GM18909 (cell line): ENCODE measurements around the gene GRID2.
"Not testable (repeated sequence)": the region's sequence is repeated elsewhere in the genome, so short reads cannot be mapped to it uniquely, and the experiment has no call there.

Source experiments
- ATAC-seq: cut with Tn5 transposase; IDR thresholded peaks from one replicate; pipeline ENCODE4 v1.9.1; 2021; ENCODE audit warnings: mild to moderate bottlenecking; ENCODE audit not compliant: unreplicated experiment, poor library complexity

The GRID2 gene

DNA sequence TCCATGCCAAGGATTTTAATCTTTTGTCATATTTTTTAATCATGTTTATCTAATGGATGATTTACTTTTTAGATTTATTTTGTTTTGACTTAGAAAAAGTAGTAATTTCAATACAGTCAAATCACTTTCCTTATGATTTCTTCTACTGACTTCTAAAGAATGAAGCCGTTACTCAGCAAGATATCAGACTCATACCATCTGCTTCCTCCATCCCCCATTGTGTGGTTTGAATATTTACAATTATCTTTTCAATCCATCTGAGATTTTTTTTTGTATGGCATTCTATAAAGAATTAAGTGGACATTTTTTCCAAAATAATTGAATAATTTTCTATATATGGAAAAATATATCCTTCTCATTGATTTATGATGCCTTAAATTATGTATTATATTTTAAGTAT is 959.4 kb downstream of the GRID2 start:
- no peak for ATAC-seq

- ATAC-seq: no peak
Observed at GRCh38 chr4:93267747-93268146, 964.0 kb downstream of the GRID2 start.

GRCh38 chr4:93285346-93285745 is 981.6 kb downstream of the GRID2 start:
- no peak for ATAC-seq

- no peak for ATAC-seq
Observed at GRCh38 chr4:93289241-93289640, 985.5 kb downstream of the GRID2 start.

GRCh38 chr4:93289831-93290230 is 986.1 kb downstream of the GRID2 start:
- ATAC-seq: no peak

- peak; percentile 61 for ATAC-seq
Observed at GRCh38 chr4:93299118-93299517, 995.4 kb downstream of the GRID2 start.

- ATAC-seq: not testable (repeated sequence)
Observed at GRCh38 chr4:93300780-93301555, 997.2 kb downstream of the GRID2 start.

DNA sequence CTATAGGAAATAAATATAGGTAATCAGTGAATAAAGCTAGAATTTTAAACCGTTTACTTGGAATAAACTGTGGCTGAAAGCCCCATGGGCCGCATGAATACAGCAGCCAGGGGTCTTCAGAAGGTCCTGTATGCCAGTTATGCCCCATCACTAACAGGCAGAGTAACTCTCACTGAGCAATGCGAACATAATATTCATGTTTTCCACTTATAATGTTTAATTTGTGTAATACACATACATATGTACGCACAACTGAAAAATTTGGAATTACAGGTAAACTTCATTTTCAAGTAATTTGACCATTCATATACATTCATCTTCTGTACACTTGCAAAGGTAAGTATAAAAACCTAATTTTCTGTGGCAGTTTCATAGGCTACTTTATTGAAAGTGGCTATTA is 998.5 kb downstream of the GRID2 start:
- no peak for ATAC-seq

DNA sequence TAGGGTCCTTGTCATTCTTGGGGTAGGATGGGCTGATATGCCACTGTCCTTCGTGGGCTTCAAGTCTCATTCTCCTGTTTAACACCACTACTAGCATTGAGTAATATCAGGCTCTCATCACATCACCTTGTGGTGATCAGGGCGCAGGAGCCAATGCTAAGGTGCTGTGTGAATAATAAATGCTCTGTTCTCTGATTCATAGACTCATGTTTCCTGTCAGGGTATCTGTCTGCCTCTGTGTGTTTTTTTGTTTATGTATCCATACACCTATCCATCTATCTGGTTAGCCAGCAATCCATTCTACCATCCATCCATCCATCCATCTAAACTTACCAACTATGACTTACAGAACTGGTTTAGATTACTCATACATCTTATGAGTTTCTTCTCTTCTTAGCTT is 999.7 kb downstream of the GRID2 start:
- ATAC-seq: no peak

DNA sequence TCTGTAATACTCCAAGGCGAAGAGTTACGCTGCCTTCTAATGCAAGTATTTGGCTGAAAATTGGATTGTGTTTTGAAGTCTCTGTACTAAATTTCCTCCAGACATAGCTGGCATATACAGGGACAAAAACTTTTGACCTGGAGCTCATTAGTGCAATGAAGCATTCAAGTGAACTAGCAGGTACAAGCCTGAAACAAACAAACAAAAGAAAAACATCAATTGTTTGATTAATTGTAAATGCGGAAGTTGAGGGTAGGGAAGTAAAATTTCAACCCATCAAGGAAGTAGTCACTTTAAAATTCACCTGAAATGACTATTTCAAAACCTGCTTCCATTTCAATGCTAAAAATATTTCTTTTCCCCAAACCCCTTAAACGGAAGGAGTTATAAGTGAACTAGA is 1008.5 kb downstream of the GRID2 start:
- ATAC-seq: no peak

DNA sequence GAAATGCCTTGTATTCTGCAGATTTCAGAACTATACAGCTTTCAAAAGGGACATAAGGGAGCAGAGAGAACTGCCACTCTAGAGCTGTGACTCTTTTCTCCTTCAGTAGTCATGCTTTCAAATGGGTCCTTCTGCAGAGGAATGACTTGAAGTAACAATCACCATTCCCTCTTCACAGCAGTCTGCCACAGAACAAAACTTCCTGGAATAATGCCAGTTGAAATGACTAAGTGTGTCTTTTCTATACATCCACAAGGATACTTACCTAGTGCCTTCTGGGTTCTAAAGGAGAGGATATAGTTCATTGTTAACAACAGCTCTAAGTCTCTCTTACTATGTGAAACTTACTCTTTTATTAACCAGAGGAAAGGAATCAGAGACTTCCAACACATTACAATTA is 1009.4 kb downstream of the GRID2 start:
- no peak for ATAC-seq

DNA sequence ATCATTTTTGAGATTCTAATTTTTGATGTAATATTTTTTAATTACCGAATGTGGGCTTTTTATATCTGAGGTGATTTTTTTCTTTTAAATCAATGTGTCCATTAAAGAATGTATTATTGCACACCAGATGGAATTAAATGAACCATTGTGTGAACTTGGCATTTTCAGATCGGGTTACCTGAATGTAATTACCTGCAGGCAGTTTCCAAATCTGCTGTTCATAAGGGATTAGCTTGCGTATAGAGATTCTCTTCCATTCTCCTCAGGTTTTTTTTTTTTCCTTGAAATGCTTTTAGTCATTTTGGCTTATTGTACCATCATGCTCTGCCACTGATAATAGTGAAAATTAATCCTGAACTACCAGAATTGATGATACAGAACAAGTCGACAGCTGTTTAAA is 1013.3 kb downstream of the GRID2 start:
- no peak for ATAC-seq

DNA sequence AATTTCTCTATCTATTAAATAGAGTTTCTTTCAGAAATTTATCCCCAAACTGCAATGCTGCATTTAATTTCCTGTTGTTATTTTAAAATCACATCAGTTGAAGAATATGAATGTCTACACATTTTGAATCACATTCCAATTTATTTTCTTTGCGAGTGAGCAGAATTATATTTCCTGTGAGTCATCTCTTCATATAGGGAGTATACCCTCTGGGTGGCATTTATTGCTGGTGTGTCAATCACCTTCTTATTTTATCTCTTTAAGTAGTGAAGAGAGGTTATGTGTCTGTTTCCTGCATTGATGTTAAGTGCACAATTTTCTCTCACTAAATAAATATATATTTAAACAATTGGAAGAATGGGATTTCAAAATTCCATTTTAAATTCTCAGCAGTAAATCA is 1013.8 kb downstream of the GRID2 start:
- no peak for ATAC-seq

GRCh38 chr4:93319041-93319440 is 1015.3 kb downstream of the GRID2 start:
- ATAC-seq: no peak

DNA sequence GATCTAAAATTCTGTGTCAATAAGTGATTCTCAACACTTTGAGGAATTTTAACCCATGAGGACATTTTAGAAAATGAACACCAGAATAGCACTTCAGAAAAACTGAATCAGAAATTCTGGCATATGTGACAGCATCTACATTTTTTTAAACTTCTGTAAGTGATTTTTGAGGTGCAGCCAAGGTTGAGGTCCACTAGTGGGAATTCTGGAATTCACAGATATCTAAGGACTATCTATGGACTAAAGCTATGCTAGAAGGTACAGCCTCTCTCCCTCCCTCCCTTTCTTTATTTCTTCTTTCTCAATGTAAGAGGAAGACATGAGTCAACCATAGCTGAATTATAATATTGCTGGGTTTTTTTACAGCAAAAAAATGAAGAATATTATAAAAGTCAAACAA is 1016.6 kb downstream of the GRID2 start:
- ATAC-seq: no peak

DNA sequence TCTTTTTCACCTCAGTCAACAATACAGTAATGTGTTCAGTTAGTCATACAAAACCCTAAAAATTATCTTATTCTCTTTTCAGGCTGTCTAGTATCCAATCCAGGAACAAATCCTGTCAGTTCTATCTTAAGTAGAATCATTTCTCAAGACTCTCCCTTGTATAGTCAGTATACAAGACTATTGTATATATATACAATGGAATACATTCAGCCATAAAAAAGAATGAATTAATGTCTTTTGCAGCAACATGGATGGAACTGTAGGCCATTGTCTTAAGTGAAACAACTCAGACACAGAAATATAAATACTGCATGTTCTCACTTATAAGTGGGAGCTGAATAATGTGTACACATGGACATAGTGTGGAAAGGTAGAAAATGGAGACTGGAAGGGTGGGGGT is 1023.6 kb downstream of the GRID2 start:
- ATAC-seq: no peak

DNA sequence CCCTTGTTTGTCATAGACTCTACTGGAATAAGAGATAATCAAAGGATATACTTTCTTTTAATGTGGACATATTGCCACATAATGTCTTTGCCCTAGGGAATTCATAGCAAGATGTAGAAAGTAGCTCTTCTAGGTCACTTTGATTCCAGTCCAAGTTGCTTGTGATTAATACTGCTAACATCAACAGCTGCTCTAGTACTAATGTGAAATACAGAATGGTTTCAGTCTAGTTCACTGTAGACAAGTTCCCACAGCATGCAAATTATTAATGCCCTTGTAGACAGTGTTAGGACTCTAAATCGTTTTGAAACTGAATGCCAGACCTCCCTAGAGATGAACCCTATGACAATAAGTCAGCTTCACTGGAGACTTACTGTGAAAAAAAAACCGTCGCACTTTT is 1030.2 kb downstream of the GRID2 start:
- peak; percentile 86 for ATAC-seq

DNA sequence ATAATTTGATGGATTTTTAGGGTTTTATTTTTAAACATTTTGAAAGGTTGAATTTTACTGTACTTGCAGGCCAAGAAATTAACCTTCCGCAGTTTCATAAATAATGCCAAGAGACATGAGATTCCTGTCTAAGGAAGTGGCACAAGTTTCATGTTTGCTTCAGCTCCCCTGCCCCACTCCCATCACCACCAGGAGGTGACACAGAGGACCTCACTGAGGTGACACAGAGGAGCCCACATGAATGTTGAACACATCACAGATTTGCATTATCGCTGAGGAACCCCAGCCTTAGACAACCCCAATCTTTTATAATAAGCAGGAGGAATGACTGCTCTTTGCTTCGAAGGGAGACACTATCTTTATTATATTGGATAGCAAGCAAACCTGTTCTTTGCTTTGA is 1033.4 kb downstream of the GRID2 start:
- ATAC-seq: no peak

- ATAC-seq: no peak
Observed at GRCh38 chr4:93342738-93343137, 1039.0 kb downstream of the GRID2 start.

DNA sequence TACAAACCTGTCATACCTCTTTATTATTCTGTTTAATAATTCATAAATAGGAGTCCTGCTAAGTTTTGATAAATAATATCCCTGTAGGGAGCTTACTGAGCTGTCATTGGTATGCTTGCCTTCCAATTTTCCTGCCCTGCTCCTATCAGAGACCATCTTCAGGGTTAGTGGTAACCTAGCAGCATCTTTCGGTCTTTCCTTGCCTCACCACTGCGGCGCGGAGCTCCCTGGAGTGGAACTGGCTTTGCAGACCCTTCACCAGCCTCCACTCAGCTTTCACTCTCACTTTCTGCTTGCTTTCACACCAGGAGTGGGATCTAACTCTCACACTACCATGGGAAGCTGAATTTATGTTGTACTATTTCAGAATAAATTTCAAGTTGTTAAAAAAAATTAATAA is 1043.1 kb downstream of the GRID2 start:
- no peak for ATAC-seq

DNA sequence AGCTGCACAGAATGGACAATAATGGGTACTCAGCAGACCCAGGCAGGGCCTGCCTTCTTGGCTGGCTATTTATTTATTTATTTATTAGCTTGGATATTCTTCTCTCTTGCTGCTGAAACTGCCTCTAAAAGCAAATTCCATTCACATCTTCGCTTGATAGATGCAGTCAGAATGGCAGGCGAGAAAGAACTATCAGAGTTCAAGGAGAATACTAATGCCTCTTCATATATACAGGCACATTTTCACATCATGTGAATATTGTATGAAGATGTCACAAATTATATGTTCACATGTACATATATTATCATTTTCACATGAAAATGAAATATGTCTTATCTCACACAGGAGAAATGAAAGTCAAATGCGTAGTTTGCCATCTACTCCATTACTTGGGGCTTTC is 1045.1 kb downstream of the GRID2 start:
- no peak for ATAC-seq

- ATAC-seq: no peak
Observed at GRCh38 chr4:93351846-93352245, 1048.1 kb downstream of the GRID2 start.

DNA sequence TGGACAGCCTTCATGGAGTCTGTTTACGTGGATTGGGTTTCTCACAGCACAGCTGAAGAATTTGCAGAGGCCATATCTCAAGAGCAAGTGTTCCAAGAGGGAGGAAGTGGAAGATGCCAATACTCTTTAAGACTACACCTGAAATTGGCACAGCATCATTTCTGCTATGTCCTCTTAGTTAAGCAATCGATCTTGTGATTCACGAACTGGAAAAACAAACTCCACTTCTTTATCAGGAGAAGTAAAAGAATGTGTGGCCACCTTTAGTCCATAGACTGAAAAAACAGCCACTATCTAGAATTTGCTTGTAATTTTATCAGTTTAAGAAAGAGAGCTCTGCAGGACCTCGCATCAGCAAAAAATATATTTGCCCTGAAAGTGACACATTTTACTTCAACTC is 1051.6 kb downstream of the GRID2 start:
- ATAC-seq: no peak
